ENCODE measurements around the gene SPINK13.

DNA sequence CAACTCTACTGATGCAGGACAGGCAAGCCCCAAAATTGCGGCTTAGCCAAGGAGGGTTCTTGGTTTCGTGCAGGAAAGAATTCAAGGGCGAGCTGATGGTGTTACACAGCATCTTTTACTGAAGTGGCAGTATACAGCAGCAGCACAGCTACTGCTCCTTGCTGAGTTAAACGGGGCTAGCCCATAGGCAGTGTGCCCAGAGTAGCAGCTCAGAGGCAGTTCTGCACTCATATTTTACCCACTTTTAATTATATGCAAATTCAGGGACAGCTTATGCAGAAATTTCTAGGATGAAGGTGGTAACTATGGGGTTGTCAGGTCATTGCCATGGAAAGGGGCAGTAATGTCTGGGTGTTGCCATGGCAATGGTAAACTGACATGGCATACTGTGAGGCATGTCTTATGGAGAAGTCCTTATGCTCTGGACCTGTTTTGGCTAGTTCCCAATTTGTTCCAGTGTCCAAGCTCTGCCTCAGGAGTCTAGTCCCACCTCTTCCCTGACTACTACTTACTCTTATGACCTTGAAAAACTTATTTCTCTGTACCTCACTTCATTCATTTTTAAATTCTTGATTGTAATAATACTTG is 64.8 kb downstream of the SPINK13 start:
- TF ChIP-seq, protein P1, sequence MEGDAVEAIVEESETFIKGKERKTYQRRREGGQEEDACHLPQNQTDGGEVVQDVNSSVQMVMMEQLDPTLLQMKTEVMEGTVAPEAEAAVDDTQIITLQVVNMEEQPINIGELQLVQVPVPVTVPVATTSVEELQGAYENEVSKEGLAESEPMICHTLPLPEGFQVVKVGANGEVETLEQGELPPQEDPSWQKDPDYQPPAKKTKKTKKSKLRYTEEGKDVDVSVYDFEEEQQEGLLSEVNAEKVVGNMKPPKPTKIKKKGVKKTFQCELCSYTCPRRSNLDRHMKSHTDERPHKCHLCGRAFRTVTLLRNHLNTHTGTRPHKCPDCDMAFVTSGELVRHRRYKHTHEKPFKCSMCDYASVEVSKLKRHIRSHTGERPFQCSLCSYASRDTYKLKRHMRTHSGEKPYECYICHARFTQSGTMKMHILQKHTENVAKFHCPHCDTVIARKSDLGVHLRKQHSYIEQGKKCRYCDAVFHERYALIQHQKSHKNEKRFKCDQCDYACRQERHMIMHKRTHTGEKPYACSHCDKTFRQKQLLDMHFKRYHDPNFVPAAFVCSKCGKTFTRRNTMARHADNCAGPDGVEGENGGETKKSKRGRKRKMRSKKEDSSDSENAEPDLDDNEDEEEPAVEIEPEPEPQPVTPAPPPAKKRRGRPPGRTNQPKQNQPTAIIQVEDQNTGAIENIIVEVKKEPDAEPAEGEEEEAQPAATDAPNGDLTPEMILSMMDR (IDR thresholded peaks at IDR 0.05), result no peak
- TF ChIP-seq ZFX (IDR thresholded peaks at IDR 0.05; ENCODE audit: borderline replicate concordance), result no peak

Measured in 22Rv1 (cell line).